ENCODE measurements around the gene SMIM13. TPM values are rescaled to one million over a fixed set of nuclear protein-coding genes. Genes with fewer than 3 reads are reported as not detected.

Gene SMIM13
- 1.9 TPM for polyA plus RNA-seq

DNA sequence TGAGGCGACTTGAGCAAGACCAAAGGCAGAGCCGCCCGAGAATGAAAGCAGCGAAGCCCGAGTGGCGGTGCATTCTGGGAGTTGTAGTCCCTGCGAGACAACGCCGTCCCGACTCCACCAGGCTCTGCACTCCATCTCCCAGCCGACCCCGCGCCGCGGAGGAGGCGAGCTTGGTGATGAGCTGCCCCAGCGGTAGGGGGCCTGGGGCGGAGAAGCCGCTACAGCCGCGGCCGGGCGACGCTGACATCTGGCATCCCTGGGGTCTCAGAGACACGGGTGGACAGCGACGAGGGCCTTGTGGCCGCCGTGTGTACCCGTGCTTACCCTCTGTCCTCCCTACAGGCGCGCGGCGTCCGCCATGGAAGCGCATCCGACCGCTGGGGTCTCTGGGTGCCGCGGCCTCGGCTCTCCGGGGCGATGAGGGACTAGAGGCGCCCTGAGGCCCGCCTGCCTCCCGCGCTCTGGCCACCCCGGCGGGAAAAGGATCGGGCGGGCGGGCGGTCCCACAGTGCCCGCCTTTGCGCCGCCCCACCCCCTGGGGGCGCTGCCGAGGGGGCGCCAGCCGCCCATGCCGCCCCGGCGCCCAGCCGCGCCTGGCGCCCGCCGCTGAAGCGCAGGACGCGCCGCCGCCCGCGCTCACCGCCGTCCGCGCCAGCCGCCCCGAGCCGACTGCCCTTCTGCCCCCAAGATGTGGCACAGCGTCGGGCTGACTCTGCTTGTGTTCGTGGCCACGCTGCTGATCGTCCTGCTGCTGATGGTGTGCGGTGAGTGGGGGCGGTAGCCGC, at the start of gene SMIM13:
SMIM13 (plus strand) TSS at position 209 of the 785 bp plus-strand sequence; CDS start at position 689, 480 bp downstream.
- Mint-ChIP-seq H3K4me1 (peaks cover 14 to 26% (median 19%) of the 10 kb centered on the region in 3 donors), H3K36me3 (no peaks in the 10 kb centered on the region), H3K27me3 (no peaks in the 10 kb centered on the region), H3K27ac (peak within 1 kb of the TSS; percentile 87 to 98 (median 97)), H3K9me3 (no peaks in the 10 kb centered on the region), H3K4me3 (peak within 1 kb of the TSS; percentile 95 to 99 (median 96))

- Mint-ChIP-seq H3K27ac (peak within 1 kb of the TSS; percentile 4 to 83 (median 67)), H3K36me3 (no peaks in the 10 kb centered on the region), H3K4me3 (peak within 1 kb of the TSS; percentile 60 to 94 (median 84)), H3K4me1 (peaks cover 0 to 12% (median 2%) of the 10 kb centered on the region in 3 donors), H3K9me3 (no peaks in the 10 kb centered on the region), H3K27me3 (peaks cover 36% of the 10 kb centered on the region)
These were observed 49.5 kb upstream of the SMIM13 start, which contains the start of gene ELOVL2 for GRCh38 chr6:11043961-11044711. Gene ELOVL2 (minus strand): TSS chr6:11044305. CDS start chr6:11044230, 75 bp downstream.

GRCh38 chr6:11044712-11045167, 48.9 kb upstream of the SMIM13 start:
- peaks cover 0 to 12% (median 2%) of the 10 kb centered on the region in 3 donors for H3K4me1 Mint-ChIP-seq
- H3K27me3 Mint-ChIP-seq: peaks cover 42% of the 10 kb centered on the region
- peak overlapping the region in 1 of 3 donors; percentile 83 for H3K27ac Mint-ChIP-seq
- no peaks in the 10 kb centered on the region for H3K36me3 Mint-ChIP-seq
- H3K9me3 Mint-ChIP-seq: no peaks in the 10 kb centered on the region
- H3K4me3 Mint-ChIP-seq: peak overlapping the region; percentile 60 to 93 (median 81)

GRCh38 chr6:11050731-11051130, 42.9 kb upstream of the SMIM13 start:
- no peaks in the 10 kb centered on the region for H3K9me3 Mint-ChIP-seq
- H3K27ac Mint-ChIP-seq: no peak overlapping the region
- H3K27me3 Mint-ChIP-seq: peaks cover 33% of the 10 kb centered on the region
- no peaks in the 10 kb centered on the region for H3K36me3 Mint-ChIP-seq
- no peak overlapping the region for H3K4me3 Mint-ChIP-seq
- H3K4me1 Mint-ChIP-seq: no peaks in the 10 kb centered on the region

- Mint-ChIP-seq H3K4me1 (no peaks in the 10 kb centered on the region), H3K27me3 (peaks cover 27% of the 10 kb centered on the region), H3K27ac (no peak overlapping the region), H3K36me3 (no peaks in the 10 kb centered on the region), H3K4me3 (no peak overlapping the region), H3K9me3 (no peaks in the 10 kb centered on the region)
These were observed 40.3 kb upstream of the SMIM13 start for GRCh38 chr6:11053307-11053706.

DNA sequence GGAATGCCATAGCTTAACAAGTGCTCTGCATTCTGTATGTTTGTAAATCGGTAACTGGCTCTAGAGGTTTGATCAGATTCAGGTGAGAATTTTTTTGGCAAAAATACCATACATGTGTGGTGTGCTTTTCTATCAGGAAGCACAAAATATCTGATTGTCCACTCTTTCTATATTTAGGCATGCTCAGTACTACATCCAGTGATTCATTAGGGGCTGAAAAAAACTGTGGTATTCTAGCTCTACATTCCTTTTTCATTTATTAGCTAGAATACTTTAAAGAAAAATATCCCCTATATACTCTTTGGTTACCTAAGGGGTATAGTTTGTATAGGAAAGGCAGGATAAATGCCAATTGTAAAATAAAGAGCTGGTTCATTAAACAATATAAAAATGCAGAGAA, 38.9 kb upstream of the SMIM13 start:
- Mint-ChIP-seq H3K4me3 (no peak overlapping the region), H3K4me1 (no peaks in the 10 kb centered on the region), H3K9me3 (no peaks in the 10 kb centered on the region), H3K36me3 (no peaks in the 10 kb centered on the region), H3K27me3 (peaks cover 18% of the 10 kb centered on the region), H3K27ac (no peak overlapping the region)

GRCh38 chr6:11055127-11055627, 38.5 kb upstream of the SMIM13 start:
- H3K27ac Mint-ChIP-seq: no peak overlapping the region
- no peak overlapping the region for H3K4me3 Mint-ChIP-seq
- H3K9me3 Mint-ChIP-seq: no peaks in the 10 kb centered on the region
- H3K27me3 Mint-ChIP-seq: peaks cover 16% of the 10 kb centered on the region
- no peaks in the 10 kb centered on the region for H3K4me1 Mint-ChIP-seq
- no peaks in the 10 kb centered on the region for H3K36me3 Mint-ChIP-seq

DNA sequence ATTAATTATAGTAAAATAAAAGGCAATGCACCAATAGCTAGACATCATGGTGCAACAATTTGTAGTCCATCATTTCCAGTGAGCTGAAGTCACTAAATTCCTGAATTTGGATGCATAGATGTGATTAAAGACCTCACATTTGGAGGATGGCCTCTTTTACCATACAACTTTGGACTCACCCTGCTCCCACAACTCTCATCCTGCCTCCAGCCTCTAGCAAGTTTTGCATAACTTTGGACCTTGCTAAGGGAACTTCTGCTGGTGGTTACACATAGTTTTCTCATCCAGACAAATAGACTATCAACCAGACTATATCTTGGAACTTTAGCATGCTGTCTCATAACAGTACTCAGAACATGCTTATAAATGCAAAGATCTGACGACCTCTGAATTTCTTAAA, 36.8 kb upstream of the SMIM13 start:
- H3K4me1 Mint-ChIP-seq: no peaks in the 10 kb centered on the region
- no peaks in the 10 kb centered on the region for H3K36me3 Mint-ChIP-seq
- H3K27ac Mint-ChIP-seq: no peak overlapping the region
- no peaks in the 10 kb centered on the region for H3K9me3 Mint-ChIP-seq
- no peak overlapping the region for H3K4me3 Mint-ChIP-seq
- peaks cover 15% of the 10 kb centered on the region for H3K27me3 Mint-ChIP-seq

DNA sequence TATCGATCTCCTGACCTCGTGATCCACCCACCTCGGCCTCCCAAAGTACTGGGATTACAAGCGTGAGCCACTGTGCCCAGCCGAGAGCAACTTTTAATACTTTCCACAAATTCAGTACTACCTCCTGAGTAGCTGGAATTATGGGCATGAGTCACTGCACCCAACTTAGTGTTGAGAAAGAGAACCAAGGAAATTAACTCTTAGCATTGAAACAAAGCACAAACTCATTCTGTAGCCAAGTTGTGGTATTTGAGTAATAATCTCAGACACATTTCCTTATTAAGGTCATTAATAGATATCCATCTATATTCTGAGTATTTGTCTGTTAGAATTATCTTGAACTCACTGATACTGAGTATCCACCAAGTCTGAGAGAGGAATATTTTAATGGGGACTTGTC, 35.2 kb upstream of the SMIM13 start:
- H3K27me3 Mint-ChIP-seq: peaks cover 9% of the 10 kb centered on the region
- no peaks in the 10 kb centered on the region for H3K4me1 Mint-ChIP-seq
- no peak overlapping the region for H3K4me3 Mint-ChIP-seq
- H3K9me3 Mint-ChIP-seq: no peaks in the 10 kb centered on the region
- no peaks in the 10 kb centered on the region for H3K36me3 Mint-ChIP-seq
- no peak overlapping the region for H3K27ac Mint-ChIP-seq

- H3K36me3 Mint-ChIP-seq: no peaks in the 10 kb centered on the region
- H3K27ac Mint-ChIP-seq: no peak overlapping the region
- no peak overlapping the region for H3K4me3 Mint-ChIP-seq
- peaks cover 6% of the 10 kb centered on the region for H3K27me3 Mint-ChIP-seq
- no peaks in the 10 kb centered on the region for H3K9me3 Mint-ChIP-seq
- H3K4me1 Mint-ChIP-seq: no peaks in the 10 kb centered on the region
These were observed 31.6 kb upstream of the SMIM13 start for GRCh38 chr6:11062083-11062482.

- Mint-ChIP-seq H3K27ac (no peak overlapping the region), H3K27me3 (peaks cover 6% of the 10 kb centered on the region), H3K4me1 (no peaks in the 10 kb centered on the region), H3K36me3 (no peaks in the 10 kb centered on the region), H3K4me3 (no peak overlapping the region), H3K9me3 (no peaks in the 10 kb centered on the region)
These were observed 30.9 kb upstream of the SMIM13 start for GRCh38 chr6:11062715-11063114.

GRCh38 chr6:11064836-11065235, 28.8 kb upstream of the SMIM13 start:
- Mint-ChIP-seq H3K27ac (no peak overlapping the region), H3K27me3 (peaks cover 7% of the 10 kb centered on the region), H3K36me3 (no peaks in the 10 kb centered on the region), H3K4me3 (no peak overlapping the region), H3K4me1 (no peaks in the 10 kb centered on the region), H3K9me3 (no peaks in the 10 kb centered on the region)

- Mint-ChIP-seq H3K9me3 (no peaks in the 10 kb centered on the region), H3K4me1 (no peaks in the 10 kb centered on the region), H3K36me3 (no peaks in the 10 kb centered on the region), H3K4me3 (no peak overlapping the region), H3K27me3 (peaks cover 7% of the 10 kb centered on the region), H3K27ac (no peak overlapping the region)
These were observed 28.0 kb upstream of the SMIM13 start for GRCh38 chr6:11065436-11066202.

GRCh38 chr6:11066505-11067347, 26.9 kb upstream of the SMIM13 start:
- Mint-ChIP-seq H3K4me1 (no peaks in the 10 kb centered on the region), H3K9me3 (no peaks in the 10 kb centered on the region), H3K4me3 (no peak overlapping the region), H3K36me3 (no peaks in the 10 kb centered on the region), H3K27me3 (peaks cover 3% of the 10 kb centered on the region), H3K27ac (no peak overlapping the region)

Data from IgD-negative memory B cell (primary cell).